Neutrophil (primary cell): Measurements from ENCODE around the gene OLFM1.

Experiments
- H3K27ac ChIP-seq: fragments of 200-600 bp; sonication (generic); 2 replicates; pipeline ENCODE4 v1.5.1; 2016; ENCODE audit warnings: mild to moderate bottlenecking, moderate library complexity
- H3K27me3 ChIP-seq: fragments of 200-600 bp; sonication (generic); 2 replicates; pipeline ENCODE4 v1.6.0; 2016; ENCODE audit warnings: mild to moderate bottlenecking
- H3K36me3 ChIP-seq: fragments of 200-600 bp; sonication (generic); 2 replicates; pipeline ENCODE4 v1.5.1; 2017
- H3K4me1 ChIP-seq, 2 experiments: fragments of 200-600 bp in 1 of 2; sonication (generic) in 1 of 2; 1 replicate in 1 of 2; 2 replicates in 1 of 2; pipeline versions ENCODE4 v1.5.1 to v1.6.1; 2013 to 2016; ENCODE audit warnings: low read depth in 1 of 2, low read length in 1 of 2, mild to moderate bottlenecking in 1 of 2, moderate library complexity in 1 of 2; ENCODE audit not compliant: control insufficient read depth in 1 of 2, insufficient read depth in 1 of 2
- H3K4me3 ChIP-seq, 2 experiments: fragments of 200-600 bp in 1 of 2; sonication (generic) in 1 of 2; 1 replicate in 1 of 2; 2 replicates in 1 of 2; pipeline ENCODE4 v1.5.1; 2013 to 2016; ENCODE audit warnings: low read depth in 1 of 2, low read length in 1 of 2, mild to moderate bottlenecking in 1 of 2, moderate library complexity in 1 of 2
- H3K9me3 ChIP-seq: fragments of 200-600 bp; sonication (generic); 2 replicates; pipeline ENCODE4 v1.5.1; 2016
- CTCF ChIP-seq: fragments of 200-600 bp; sonication (generic); IDR thresholded peaks from 2 replicates; pipeline ENCODE4 v1.5.1; 2016; ENCODE audit warnings: antibody characterized with exemption

Gene OLFM1

DNA sequence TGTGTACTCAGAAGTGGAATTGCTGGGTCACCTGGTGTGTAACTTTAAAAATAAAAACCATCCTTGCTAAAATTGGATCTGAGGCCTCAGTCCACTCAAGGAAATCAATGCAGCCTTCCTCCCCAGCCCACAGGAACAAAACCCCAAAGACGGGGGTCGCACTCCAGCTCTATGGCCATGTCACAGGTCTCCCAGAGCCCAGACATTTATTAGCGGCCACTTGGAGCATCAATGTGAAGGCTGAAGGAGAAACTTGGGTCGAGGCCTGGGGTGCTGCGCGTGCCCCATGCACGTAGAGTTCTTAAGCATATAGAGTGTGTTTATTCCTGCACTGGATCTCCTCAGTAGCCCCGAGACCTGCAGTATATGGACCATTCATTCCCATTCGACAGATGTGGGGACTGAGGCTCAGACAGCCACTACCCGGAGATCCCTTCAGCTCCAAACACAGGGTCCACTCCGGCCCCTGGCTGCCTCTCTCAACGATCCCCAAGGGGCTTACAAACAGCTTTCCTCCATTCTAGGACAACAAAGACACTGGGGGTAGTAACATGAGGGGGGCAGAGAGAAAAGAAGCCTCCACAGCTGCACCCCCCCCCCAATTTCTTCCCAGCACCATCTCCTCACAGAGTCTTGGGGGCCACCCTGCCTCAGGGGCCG lies 14.3 kb upstream of the OLFM1 start:
- Histone ChIP-seq H3K27ac (no peak overlapping the region), H3K36me3 (no peaks in the 10 kb centered on the region), H3K4me3 (no peak overlapping the region), H3K9me3 (no peaks in the 10 kb centered on the region), H3K27me3 (peaks cover 90% of the 10 kb centered on the region), H3K4me1 (no peaks in the 10 kb centered on the region)
- TF ChIP-seq CTCF, result no peak

DNA sequence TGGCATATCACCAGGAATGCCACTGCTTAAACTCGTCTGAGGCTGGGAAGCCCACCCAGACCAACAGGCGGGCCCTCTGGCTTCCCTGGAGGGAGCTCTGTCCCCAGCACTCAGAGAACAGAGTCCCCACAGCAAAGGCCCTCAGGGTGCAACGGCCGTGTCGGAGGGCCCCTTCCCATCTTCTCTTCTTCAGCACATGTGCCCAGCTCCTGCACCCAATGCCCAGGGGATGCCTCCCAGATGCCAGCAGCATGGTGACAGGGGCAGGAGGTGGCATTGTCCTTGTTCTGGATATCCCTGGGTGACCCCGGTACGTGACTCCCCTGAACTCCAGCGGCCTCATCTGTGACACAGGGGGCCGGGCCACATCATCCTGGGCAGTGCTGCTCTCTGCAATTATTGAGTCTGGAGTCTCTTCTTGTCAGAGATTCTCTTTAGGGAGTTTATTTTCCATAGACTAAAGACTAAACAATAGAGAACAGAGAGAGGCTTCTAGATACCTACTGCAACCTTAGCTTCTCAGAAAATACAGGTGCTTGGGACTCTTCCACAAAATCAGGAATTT lies 13.6 kb upstream of the OLFM1 start:
- Histone ChIP-seq H3K27me3 (peaks cover 92% of the 10 kb centered on the region), H3K36me3 (no peaks in the 10 kb centered on the region)

GRCh38 chr9:135074354-135075233 lies 12.9 kb upstream of the OLFM1 start:
- Histone ChIP-seq H3K9me3 (no peaks in the 10 kb centered on the region), H3K4me1 (no peaks in the 10 kb centered on the region), H3K27ac (no peak overlapping the region), H3K27me3 (peaks cover 89% of the 10 kb centered on the region), H3K4me3 (no peak overlapping the region), H3K36me3 (no peaks in the 10 kb centered on the region)
- no peak for TF ChIP-seq CTCF

More for the DNA sequence above, 13.6 kb upstream of the OLFM1 start:
- Histone ChIP-seq H3K27ac (no peak overlapping the region), H3K9me3 (no peaks in the 10 kb centered on the region), H3K4me3 (no peak overlapping the region), H3K4me1 (no peaks in the 10 kb centered on the region)
- TF ChIP-seq CTCF, result no peak

- Histone ChIP-seq H3K27me3 (peaks cover 88% of the 10 kb centered on the region), H3K4me3 (no peak overlapping the region), H3K9me3 (no peaks in the 10 kb centered on the region), H3K4me1 (no peaks in the 10 kb centered on the region), H3K36me3 (no peaks in the 10 kb centered on the region), H3K27ac (no peak overlapping the region)
- no peak for TF ChIP-seq CTCF
Measured at GRCh38 chr9:135075234-135076142, 12.0 kb upstream of the OLFM1 start.
